Muscle of back (tissue), 13 donors: ENCODE data around the gene DGCR6L. TPM values are rescaled to one million over a fixed set of nuclear protein-coding genes. Genes with fewer than 3 reads are reported as not detected.
"Not testable (repeated sequence)": the region's sequence is repeated elsewhere in the genome, so short reads cannot be mapped to it uniquely, and the experiment has no call there.

ENCODE experiments used
- DNase-seq, 3 donors: peaks; one replicate each; pipeline versions ENCODE4 v3.0.0 to v3.0.0-alpha.2; 2013
- long read RNA-seq, 9 donors: transcript quantifications; one replicate each; lab custom pipeline, GENCODE V29; 2026
- polyA plus RNA-seq, 10 donors: library from polyadenylated mRNA; unstranded; fragments of 120-200 nt; gene quantifications; one replicate each; pipeline ENCODE4 v1.2.1, GENCODE V29; 2013; ENCODE audit not compliant: insufficient read length in 10 of 10

Gene DGCR6L
- polyA plus RNA-seq = 100 to 1,000 TPM in 1 of 10 donors, 10 to 100 TPM in 9; 37.7 to 101 (median 55.8) TPM
- long read RNA-seq, donor 1, transcript DGCR6L-201 (5 exons, 1,154 nt) = major isoform, 46 of 47 reads
- long read RNA-seq, donor 1, partial matches to known transcripts = 0 of 47 reads
- long read RNA-seq, donor 1, other reads (novel, unspliced or antisense) = 0 of 47 reads
- long read RNA-seq, donor 2, transcript DGCR6L-201 (5 exons, 1,154 nt) = major isoform, 37 of 37 reads
- long read RNA-seq, donor 2, partial matches to known transcripts = 0 of 37 reads
- long read RNA-seq, donor 2, other reads (novel, unspliced or antisense) = 0 of 37 reads
- long read RNA-seq, donor 3 = 0 reads
- long read RNA-seq, donor 4, transcript DGCR6L-201 (5 exons, 1,154 nt) = major isoform, 33 of 35 reads
- long read RNA-seq, donor 4, partial matches to known transcripts = 0 of 35 reads
- long read RNA-seq, donor 4, other reads (novel, unspliced or antisense) = 0 of 35 reads
- long read RNA-seq, donor 5, transcript DGCR6L-201 (5 exons, 1,154 nt) = major isoform, 50 of 87 reads
- long read RNA-seq, donor 5, partial matches to known transcripts = 31 of 87 reads
- long read RNA-seq, donor 5, other reads (novel, unspliced or antisense) = 5 of 87 reads
- long read RNA-seq, donor 6, transcript DGCR6L-201 (5 exons, 1,154 nt) = major isoform, 110 of 115 reads
- long read RNA-seq, donor 6, transcript DGCR6L-203 (4 exons, 935 nt) = minor isoform, 5 of 115 reads
- long read RNA-seq, donor 6, partial matches to known transcripts = 0 of 115 reads
- long read RNA-seq, donor 6, other reads (novel, unspliced or antisense) = 0 of 115 reads
- long read RNA-seq, donor 7, transcript DGCR6L-201 (5 exons, 1,154 nt) = major isoform, 61 of 62 reads
- long read RNA-seq, donor 7, partial matches to known transcripts = 0 of 62 reads
- long read RNA-seq, donor 7, other reads (novel, unspliced or antisense) = 0 of 62 reads
- long read RNA-seq, donor 8, transcript DGCR6L-201 (5 exons, 1,154 nt) = major isoform, 29 of 29 reads
- long read RNA-seq, donor 8, partial matches to known transcripts = 0 of 29 reads
- long read RNA-seq, donor 8, other reads (novel, unspliced or antisense) = 0 of 29 reads
- long read RNA-seq, donor 9, partial matches to known transcripts = 0 of 2 reads
- long read RNA-seq, donor 9, other reads (novel, unspliced or antisense) = 0 of 2 reads

DNA sequence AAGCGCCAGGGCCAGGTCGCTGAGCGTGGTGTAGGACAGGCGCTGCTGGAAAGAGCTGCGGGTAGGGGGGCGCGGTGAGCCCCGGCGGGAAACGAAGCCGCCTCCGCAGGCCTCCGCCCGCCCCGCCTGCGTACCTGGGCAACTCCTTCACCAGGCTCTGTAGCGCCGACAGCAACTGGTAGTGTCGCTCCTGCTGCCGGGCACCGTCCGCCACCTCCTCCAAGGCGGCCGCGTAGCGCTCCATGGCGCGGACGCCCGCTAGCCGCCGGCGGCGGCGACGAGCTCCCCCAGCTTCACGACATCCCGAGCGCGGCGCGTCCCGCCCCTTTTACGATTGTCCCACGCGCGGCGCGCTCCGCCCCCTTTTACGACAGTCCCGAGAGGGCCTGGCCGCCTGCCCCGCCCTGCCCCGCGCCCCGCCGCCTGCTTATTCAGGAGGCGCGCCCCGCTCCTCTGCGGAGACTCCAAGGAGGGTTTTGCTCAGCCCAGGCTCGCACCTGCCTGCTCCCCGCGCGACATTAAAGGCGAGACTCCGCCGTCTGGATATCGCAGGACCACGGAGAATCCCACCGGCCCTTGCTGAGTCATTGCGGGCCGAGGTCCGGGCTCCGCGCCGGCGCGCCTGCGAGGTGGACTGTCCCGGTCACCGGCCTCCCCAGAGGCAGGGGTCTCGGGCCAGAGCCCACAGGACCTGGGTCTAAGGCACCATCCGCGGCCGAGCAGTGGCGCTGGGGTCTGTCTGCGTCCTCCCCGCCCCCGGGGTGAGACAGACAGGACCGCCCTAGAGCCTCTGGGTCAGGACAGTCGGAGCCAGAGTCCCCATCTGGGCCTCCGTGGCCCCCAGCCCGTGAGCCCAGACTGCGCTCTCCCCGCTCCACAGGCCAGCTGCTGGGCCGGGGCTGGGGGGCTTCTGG is at the start of gene DGCR6L:
Gene DGCR6L, minus strand, starts transcription at position 316 of the 914 bp plus-strand sequence. Its CDS starts 72 bp downstream, at position 244.
- DNase-seq = peak; percentile 95 to 98 (median 96)

DNA sequence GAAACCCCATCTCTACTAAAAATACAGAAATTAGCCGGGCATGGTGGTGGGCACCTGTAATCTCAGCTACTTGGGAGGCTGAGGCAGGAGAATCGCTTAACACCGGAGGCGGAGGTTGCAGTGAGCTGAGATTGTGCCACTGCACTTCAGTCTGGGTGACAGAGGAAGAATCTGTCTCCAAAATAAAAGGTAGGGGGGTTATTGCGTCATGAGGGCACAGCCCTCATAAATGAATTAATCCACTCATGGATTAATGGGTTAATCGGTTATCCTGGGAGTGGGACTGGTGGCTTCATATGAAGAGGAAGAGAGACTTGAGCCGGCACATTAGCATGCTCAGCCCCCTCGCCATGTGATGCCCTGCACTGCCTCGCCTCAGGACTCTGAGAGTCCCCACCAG is 49.0 kb upstream of the DGCR6L start:
- DNase-seq = not testable (repeated sequence)

DNA sequence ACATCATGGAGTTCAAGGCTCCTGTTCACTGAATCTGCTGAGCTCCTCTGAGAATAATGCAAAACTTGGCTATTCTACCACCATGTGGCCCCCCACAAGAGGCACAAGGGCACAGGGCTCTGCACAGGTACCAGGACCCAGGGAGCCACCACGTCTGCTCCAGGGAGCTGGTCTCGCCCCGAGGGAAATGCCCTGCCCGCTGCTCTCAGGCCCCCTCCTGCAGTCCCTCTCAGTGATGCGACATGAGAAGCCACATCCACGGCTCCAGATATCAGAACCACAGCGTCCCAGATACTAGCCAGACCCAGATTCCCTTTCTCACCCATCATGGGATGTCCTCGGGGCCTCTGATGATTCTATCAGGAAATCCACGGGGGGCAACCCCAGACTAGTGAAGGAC is 47.0 kb upstream of the DGCR6L start:
- DNase-seq = not testable (repeated sequence)

DNA sequence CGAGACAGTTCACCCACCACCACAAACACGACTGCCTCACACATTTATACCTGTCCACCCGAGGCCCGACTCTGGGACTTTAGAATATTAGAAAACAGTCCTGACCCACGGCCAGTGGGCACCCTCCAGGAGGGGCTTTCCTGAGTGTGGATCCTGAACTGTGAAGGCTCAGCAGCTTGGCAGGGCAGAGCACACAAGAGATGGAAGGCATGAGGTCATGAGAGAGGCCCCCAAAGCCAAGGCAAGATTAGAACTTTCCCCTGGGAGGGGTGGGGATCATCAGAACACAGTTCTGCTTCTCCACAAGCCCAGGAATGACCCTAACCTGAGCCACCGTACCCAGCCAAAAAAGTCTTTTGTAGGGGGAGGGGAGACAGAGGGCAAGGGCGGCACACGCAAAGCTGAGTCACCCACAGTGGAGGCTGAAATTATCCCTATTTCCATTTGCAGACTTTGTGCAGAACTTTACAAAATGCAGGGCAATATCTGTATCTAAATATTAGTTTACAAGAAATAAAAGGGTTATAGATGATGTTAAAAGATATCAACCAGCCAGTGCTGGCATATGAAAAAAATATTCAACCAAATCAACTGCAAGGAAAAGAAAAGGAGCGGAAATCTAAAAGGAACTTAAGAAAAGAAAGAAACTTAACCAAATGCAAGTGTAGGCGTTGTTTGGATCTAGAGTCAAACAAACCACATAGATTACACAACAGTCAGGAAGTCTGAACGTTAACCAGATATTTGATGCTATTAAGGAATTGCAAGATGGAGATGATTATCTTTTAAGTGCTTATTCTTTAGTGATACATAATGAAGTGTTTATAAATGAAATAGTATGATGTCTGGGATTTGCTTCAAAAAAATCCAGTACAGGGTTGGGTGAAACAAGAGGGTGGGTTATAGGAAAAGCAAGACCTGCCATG is 44.7 kb upstream of the DGCR6L start:
- not testable (repeated sequence) for DNase-seq

DNA sequence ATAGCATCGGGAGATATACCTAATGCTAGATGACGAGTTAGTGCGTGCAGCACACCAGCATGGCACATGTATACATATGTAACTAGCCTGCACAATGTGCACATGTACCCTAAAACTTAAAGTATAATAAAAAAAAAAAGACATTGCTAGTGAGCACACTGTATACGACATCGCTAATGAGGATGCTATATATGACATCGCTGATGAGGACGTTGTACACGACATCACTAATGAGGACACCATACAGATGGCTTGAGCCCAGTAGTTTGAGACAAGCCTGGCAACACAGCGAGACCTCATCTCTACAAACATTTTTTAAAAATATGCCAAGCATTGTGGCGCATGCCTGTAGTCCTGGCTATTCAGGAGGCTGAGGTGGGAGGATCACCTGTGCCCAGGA is 42.5 kb upstream of the DGCR6L start:
- DNase-seq = not testable (repeated sequence)

DNA sequence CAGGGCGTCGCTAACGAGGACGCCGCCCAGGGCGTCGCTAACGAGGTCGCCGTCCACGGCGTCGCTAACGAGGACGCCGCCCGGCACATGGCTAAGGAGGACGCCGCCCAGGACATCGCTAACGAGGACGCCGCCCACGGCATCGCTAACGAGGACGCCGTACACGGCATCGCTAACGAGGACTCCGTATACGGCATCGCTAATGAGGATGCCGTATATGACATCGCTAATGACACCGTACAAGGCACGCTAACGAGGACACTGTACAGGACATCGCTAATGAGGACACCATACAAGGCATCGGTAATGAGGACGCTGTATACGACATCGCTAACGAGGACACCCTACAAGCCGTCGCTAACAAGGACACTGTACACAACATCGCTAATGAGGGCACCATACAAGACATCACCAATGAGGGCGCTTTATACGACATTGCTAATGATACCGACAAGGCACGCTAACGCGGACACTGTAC is 41.9 kb upstream of the DGCR6L start:
- not testable (repeated sequence) for DNase-seq

DNA sequence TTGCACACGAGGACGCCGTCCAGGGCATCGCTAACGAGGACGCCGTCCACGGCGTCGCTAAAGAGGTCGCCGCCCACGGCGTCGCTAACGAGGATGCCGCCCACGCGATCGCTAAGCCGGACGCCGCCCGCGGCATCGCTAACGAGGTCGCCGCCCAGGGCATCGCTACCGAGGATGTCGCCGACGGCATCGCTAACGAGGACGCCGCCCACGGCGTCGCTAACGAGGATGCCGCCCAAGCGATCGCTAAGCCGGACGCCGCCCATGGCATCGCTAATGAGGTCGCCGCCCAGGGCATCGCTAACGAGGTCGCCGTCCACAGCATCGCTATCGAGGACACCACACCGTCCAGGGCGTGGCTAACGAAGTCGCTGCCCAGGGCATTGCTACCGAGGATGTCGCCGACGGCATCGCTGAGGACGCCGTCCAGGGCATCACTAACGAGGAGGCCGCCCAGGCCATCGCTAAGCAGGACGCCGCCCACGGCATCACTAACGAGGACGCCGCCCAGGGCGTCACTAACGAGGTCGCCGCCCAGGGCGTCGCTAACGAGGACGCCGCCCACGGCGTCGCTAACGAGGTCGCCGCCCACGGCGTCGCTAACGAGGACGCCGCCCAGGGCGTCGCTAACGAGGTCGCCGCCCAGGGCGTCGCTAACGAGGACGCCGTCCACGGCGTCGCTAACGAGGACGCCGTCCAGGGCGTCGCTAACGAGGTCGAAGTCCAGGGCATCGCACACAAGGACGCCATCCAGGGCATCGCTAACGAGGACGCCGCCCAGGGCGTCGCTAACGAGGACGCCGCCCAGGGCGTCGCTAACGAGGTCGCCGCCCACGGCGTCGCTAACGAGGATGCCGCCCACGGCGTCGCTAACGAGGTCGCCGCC is 41.2 kb upstream of the DGCR6L start:
- DNase-seq = not testable (repeated sequence)

DNA sequence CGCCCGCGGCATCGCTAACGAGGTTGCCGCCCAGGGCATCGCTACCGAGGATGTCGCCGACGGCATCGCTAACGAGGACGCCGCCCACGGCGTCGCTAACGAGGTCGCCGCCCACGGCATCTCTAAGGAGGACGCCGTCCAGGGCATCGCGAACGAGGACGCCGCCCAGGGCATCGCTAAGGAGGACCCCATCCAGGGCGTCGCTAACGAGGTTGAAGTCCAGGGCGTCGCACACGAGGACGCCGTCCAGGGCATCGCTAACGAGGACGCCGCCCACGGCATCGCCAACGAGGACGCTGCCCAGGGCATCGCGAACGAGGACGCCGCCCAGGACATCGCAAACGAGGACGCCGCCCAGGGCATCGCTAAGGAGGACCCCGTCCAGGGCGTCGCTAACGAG is 40.4 kb upstream of the DGCR6L start:
- not testable (repeated sequence) for DNase-seq

DNA sequence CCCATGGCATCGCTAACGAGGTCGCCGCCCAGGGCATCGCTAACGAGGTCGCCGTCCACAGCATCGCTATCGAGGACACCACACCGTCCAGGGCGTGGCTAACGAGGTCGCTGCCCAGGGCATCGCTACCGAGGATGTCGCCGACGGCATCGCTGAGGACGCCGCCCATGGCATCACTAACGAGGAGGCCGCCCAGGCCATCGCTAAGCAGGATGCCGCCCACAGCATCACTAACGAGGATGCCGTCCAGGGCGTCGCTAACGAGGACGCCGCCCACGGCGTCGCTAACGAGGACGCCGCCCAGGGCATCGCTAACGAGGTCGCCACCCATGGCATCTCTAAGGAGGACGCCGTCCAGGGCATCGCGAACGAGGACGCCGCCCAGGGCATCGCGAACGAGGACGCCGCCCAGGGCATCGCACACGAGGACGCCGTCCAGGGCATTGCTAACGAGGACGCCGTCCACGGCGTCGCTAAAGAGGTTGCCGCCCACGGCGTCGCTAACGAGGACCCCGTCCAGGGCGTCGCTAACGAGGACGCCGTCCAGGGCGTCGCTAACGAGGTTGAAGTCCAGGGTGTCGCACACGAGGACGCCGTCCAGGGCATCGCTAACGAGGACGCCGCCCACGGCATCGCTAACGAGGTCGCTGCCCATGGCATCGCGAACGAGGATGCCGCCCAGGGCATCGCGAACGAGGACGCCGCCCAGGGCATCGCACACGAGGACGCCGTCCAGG is 38.8 kb upstream of the DGCR6L start:
- not testable (repeated sequence) for DNase-seq

DNA sequence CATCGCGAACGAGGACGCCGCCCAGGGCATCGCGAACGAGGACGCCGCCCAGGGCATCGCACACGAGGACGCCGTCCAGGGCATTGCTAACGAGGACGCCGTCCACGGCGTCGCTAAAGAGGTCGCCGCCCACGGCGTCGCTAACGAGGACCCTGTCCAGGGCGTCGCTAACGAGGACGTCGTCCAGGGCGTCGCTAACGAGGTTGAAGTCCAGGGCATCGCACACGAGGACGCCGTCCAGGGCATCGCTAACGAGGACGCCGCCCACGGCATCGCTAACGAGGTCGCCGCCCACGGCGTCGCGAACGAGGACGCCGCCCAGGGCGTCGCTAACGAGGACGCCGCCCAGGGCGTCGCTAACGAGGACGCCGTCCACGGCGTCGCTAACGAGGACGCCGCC is 38.1 kb upstream of the DGCR6L start:
- DNase-seq = not testable (repeated sequence)

DNA sequence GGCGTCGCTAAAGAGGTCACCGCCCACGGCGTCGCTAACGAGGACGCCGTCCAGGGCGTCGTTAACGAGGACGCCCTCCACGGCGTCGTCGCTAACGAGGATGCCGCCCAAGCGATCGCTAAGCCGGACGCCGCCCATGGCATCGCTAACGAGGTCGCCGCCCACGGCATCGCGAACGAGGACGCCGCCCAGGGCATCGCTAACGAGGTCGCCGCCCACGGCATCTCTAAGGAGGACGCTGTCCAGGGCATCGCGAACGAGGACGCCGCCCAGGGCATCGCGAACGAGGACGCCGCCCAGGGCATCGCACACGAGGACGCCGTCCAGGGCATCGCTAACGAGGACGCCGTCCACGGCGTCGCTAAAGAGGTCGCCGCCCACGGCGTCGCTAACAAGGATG is 37.0 kb upstream of the DGCR6L start:
- not testable (repeated sequence) for DNase-seq

DNA sequence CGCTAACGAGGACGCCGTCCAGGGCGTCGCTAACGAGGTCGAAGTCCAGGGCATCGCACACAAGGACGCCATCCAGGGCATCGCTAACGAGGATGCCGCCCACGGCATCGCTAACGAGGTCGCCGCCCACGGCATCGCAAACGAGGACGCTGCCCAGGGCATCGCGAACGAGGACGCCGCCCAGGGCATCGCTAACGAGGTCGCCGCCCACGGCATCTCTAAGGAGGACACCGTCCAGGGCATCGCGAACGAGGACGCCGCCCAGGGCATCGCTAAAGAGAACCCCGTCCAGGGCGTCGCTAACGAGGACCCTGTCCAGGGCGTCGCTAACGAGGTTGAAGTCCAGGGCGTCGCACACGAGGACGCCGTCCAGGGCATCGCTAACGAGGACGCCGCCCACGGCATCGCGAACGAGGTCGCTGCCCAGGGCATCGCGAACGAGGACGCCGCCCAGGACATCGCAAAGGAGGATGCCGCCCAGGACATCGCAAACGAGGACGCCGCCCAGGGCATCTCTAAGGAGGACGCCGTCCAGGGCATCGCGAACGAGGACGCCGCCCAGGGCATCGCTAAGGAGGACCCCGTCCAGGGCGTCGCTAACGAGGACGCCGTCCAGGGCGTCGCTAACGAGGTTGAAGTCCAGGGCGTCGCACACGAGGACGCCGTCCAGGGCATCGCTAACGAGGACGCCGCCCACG is 36.2 kb upstream of the DGCR6L start:
- DNase-seq = not testable (repeated sequence)

DNA sequence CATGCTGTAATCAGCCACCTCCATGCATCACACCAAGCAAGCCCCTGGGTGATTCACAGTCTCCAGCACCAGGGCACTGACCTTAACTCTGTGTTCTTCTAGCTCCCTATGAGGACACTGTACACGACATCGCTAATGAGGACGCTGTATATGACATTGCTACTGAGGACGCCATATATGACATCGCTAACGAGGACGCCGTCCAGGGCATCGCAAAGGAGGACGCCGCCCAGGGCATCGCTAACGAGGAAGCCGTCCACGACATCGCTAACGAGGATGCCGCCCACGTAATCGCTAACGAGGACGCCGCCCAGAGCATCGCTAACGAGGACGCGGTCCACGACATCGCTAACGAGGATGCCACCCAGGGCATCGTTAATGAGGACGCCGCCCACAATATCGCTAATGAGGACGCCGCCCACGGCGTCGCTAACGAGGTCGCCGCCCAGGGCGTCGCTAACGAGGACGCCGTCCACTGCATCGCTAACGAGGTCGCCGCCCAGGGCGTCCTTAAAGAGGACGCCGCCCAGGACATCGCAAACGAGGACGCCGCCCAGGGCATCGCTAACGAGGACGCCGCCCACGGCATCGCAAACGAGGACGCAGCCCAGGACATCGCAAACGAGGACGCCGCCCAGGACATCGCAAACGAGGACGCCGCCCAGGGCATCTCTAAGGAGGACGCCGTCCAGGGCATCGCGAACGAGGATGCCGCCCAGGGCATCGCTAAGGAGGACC is 34.5 kb upstream of the DGCR6L start:
- DNase-seq = no peak

DNA sequence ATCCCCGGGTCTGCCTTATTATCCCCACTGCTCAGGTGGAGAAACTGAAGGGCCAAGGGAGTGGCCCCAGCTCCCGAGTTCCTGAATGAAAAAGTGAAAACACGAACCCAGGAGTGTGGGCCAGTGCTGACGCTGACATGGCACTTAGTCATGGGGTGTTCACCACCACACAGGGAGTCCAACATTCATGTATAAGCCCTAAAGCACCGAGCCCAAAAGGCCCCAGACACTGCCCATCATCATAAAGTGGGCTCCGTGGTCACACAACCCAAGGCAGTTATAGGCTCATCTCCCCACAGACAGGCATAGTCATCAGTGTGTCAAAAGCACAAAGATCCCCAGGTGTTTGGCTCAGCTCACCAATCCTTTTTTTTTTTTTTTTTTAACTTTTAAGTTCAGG is 32.7 kb upstream of the DGCR6L start:
- not testable (repeated sequence) for DNase-seq

DNA sequence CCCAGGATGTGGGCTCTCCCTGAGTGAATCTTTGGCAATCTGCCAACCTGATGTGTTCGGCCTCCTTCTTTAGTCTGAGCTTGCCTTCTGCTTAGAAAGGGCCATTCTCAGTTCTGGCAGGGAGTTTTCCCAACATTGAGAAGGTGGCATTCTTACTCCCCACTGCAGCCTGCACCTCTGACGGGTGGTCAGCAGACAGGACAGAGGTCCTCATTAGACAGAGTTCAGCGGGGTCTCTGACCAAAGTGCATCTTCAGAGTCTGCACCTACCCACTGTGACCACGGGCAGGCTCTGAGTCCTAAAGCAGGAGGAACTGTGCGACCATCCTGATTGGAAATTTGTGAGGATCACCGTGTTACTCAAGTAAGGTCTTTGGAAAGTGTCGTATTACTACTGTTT is 26.7 kb upstream of the DGCR6L start:
- not testable (repeated sequence) for DNase-seq

DNA sequence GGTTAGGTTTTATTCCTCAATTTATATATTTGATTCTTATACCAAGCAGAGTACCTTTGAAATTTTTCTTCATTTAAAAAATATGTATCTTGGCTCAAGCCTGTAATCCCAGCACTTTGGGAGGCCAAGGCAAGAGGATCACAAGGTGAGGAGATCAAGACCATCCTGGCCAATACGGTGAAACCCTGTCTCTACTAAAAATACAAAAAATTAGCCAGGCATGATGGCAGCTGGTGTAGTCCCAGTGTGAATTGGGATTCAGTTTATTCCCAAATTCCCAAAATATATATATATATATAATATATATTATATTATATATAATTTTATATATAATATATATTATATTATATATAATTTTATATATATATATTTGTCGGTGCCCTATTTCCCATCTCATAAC is 18.4 kb upstream of the DGCR6L start:
- DNase-seq = not testable (repeated sequence)
